HFF-Myc (cell line): Measurements from ENCODE around the gene LYPD4.

Experiments used
- DNase-seq: peaks from one replicate; pipeline ENCODE4 v3.0.0-alpha.2; 2011; ENCODE audit warnings: low read depth; ENCODE audit errors: extremely low read depth
- H3K4me3 ChIP-seq: replicated peaks from 2 replicates; pipeline ENCODE4 v1.5.1; 2011; ENCODE audit warnings: low read depth, mild to moderate bottlenecking, control low read depth, low read length
- TF ChIP-seq, protein P1 (sequence below): IDR thresholded peaks from 2 replicates; pipeline ENCODE4 v1.5.1; 2012; ENCODE audit warnings: mild to moderate bottlenecking, low read depth, low read length, control low read depth; ENCODE audit errors: missing control alignments

The LYPD4 gene

DNA sequence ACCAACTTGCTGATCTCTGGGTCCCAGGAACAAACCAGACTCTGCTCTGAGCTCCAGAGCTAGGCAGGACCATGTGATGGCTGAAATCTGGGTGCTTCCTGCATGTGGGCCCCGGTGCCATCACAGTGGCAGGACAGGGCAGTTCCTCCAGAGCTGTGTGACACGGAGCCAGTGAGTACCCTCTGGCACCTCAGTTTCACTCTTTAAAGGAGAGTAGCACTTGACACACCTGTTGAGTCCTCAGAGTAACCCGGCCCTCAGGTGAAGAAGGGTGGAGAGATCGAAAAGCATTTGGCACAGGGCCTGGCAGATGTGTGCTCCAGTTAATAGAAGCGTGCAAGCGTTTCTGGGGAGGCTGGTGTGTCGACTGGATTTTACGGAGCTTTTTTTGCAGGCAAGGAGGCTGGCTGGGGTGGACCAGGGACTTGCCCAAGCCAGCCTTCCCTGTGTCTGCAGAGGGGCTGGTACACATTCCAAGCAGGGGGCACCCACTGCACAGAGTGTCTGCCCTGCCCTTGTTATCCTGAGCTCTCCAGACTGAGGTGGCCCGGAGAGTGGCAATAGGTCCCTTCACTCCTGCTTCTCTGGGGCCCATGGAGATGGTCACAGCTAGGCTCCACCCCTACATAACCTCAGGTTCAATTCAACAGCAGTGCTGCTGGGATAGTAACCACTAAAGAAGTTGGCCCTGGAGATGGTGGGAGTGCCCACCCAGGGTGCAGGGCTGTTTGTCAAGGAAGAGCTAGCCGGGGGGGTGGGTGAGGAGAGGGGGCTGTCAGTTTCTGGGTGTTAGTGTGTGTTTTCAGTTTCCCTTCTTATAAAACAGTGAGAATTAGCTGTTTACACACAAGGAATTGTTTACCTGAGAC is 23.9 kb upstream of the LYPD4 start:
- no peak for DNase-seq
- no peak overlapping the region for H3K4me3 ChIP-seq
- TF ChIP-seq, protein P1, sequence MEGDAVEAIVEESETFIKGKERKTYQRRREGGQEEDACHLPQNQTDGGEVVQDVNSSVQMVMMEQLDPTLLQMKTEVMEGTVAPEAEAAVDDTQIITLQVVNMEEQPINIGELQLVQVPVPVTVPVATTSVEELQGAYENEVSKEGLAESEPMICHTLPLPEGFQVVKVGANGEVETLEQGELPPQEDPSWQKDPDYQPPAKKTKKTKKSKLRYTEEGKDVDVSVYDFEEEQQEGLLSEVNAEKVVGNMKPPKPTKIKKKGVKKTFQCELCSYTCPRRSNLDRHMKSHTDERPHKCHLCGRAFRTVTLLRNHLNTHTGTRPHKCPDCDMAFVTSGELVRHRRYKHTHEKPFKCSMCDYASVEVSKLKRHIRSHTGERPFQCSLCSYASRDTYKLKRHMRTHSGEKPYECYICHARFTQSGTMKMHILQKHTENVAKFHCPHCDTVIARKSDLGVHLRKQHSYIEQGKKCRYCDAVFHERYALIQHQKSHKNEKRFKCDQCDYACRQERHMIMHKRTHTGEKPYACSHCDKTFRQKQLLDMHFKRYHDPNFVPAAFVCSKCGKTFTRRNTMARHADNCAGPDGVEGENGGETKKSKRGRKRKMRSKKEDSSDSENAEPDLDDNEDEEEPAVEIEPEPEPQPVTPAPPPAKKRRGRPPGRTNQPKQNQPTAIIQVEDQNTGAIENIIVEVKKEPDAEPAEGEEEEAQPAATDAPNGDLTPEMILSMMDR, result no peak

DNA sequence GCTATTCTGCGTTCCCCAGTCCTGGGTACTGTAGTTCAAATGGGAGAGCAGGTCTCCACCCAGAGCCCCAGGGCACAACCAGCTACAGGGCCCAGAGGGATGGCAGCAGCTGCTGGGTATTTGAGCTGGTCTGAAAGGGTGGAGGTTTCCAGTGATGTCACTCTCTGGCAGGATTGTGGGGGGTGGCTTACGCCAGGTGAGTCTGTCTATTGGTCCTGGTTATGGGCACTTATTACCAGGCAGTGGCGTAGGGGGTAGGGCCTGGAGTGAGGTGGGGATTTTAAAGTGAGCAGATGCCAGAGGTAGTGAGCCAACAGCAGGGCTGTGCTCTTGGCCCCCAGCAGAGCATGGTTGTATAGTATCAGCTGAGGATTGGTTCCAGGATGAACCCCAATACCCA is 21.8 kb upstream of the LYPD4 start:
- no peak for DNase-seq
- H3K4me3 ChIP-seq, result no peak overlapping the region
- TF ChIP-seq, protein P1, result no peak

DNA sequence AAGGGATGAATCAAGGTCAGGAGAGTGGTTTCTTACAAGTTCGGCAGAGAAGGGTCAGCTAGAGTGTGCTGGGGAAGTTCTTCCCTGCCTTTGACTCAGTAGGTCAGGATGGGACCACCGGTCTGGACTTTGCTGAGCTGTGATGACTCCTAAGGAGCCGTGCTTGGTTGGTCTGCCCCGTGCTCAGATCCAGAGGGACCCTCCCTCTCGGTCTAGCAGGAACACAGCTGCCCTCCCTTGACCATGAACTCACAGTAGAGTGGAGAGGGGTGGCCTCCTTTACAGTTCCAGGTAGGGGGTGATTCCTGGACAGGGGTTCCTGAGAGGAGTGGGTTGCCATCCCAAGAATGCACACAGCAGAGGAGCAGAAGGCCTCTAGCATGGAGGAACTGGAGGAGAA is 19.9 kb upstream of the LYPD4 start:
- TF ChIP-seq, protein P1, result no peak
- peak overlapping the region; percentile 100 for H3K4me3 ChIP-seq
- DNase-seq, result no peak

DNA sequence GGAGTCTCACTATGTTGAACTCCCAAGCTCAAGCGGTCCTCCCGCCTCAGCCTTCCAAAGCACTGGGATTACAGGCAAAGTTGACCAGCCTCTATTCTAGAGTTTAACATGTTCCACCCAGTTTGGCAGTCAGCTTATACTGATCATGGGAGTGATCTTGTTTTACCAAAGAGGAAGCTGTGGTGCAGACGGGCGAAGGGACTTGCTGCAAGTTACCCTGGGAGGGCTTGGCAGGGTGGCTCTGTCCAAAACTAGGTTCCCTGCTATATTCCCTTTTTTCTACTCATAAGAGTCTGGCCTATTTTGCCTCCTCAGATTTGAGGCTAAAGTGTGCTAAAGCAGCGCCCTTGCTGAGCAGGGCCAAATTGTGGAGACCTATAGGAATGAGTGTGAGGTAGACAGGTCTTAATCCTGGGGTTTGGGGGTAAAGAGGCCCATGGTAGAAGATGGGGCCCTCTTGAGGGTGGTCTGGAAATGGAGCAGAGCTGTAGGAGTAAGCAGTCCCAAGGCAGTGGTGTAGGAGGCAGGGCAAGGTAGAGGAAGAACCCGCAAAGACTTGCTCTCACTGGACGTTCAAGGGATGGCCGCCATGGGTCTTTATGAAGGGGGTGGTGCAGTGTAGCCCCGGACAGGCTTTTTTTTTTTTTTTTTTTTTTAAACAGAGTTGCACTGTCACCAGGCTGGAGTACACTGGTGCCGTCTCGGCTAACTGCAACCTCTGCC is 18.9 kb upstream of the LYPD4 start:
- TF ChIP-seq, protein P1, result no peak

DNA sequence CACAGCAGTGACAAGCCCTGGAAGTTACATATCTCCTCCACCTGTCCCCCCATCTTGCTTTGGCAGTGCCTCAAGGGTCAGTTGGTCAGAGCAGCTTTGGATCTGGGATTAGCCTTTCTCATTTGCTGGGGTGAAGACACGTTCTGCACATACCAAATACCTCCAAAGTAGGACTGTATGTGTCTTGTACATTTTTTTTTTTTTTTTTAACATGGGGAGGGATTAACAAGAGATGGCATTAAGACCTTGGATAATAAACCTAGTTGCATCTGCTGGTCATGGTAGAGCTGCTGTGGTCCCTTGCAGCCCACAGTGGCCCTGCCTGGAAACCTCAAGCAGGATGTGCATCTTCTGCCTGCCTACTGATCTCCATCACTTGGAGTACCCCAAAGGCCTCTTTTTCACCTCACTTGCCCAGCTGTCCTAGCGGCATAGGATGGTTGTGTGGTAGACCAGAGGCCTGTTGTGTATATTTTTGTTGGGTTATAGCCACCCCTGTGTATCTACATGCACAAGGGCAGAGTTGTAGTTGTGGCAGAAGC is 18.0 kb upstream of the LYPD4 start:
- TF ChIP-seq, protein P1, result no peak
- DNase-seq, result no peak
- peak overlapping the region; percentile 100 for H3K4me3 ChIP-seq

More for the DNA sequence above, 18.9 kb upstream of the LYPD4 start:
- peak overlapping the region; percentile 100 for H3K4me3 ChIP-seq
- no peak for DNase-seq

DNA sequence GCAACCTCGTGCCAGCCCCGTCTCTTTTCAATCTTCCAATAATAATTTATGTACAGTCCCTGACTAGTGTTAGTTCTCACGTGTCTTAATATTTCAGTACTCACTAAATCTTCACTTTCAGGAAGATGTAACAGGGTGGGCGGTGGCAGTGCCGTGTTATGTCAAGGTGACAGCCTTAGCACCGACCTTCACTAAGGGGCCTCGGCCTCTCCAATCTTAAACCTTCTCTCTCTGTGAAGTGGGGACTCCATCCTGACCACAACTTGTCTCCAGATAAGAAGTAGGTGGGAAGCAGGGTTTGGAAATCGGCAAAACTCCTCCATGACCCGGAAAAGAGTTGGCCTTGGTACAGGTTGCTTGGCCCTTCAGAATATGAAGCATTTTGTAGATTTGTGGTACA is 17.4 kb upstream of the LYPD4 start:
- no peak for DNase-seq
- H3K4me3 ChIP-seq, result peak overlapping the region; percentile 100
- TF ChIP-seq, protein P1, result no peak
